T-cell (primary cell): ENCODE measurements around the gene SHC1. TPM values are rescaled to one million over a fixed set of nuclear protein-coding genes. Genes with fewer than 3 reads are reported as not detected.

Experiments used
- ATAC-seq, 4 experiments: fragments of 200-7000 bp in 3 of 4; fragments of 150-1000 bp in 1 of 4; cut with Tn5 transposase; replicated peaks in 1 of 4; 1 replicate in 3 of 4; 2 replicates in 1 of 4; pipeline ENCODE4 v1.10.0; 2021; ENCODE audit warnings: moderate library complexity in 3 of 4, mild to moderate bottlenecking in 2 of 4, moderate number of reproducible peaks in 1 of 4
- CTCF ChIA-PET, 2 donors: fragments of 300-600 bp; sonication (Branson Sonifier 250); formaldehyde crosslinking; loops; one replicate each; lab custom pipeline; 2022; ENCODE audit warnings: antibody characterized with exemption in 2 of 2; lab: Charles Lee
- POLR2A ChIA-PET, 2 donors: fragments of 300-600 bp; sonication (Branson Sonifier 250); formaldehyde crosslinking; loops; one replicate each; lab custom pipeline; 2022; ENCODE audit warnings: antibody characterized with exemption in 2 of 2; lab: Charles Lee
- DNase-seq, 35 experiments: peaks; one replicate each; pipeline versions ENCODE4 v3.0.0 to v3.0.0-alpha.2; 2013 to 2023
- H3K27ac ChIP-seq: one replicate; pipeline ENCODE4 v1.5.1; 2013; ENCODE audit warnings: low read length
- H3K27me3 ChIP-seq, 2 experiments: replicated peaks in 1 of 2; 1 replicate in 1 of 2; 2 replicates in 1 of 2; pipeline versions ENCODE4 v1.6.1 to v1.7.0; 2013; ENCODE audit warnings: low read length in 1 of 2, mixed read lengths in 1 of 2; ENCODE audit not compliant: control insufficient read depth in 2 of 2, insufficient read depth in 2 of 2; ENCODE audit errors: extremely low read depth in 1 of 2
- H3K36me3 ChIP-seq, 2 donors: 1 replicate in 1 of 2; 2 replicates in 1 of 2; pipeline versions ENCODE4 v1.6.1 to v1.7.0; 2013; ENCODE audit warnings: low read length in 1 of 2; ENCODE audit not compliant: control insufficient read depth in 2 of 2, insufficient read depth in 1 of 2; ENCODE audit errors: extremely low read depth in 1 of 2
- H3K4me1 ChIP-seq, 2 experiments: 1 replicate in 1 of 2; 2 replicates in 1 of 2; pipeline versions ENCODE4 v1.6.1 to v1.7.0; 2013; ENCODE audit warnings: low read length in 2 of 2, mixed read lengths in 1 of 2; ENCODE audit not compliant: insufficient read depth in 2 of 2, control insufficient read depth in 1 of 2; ENCODE audit errors: extremely low read depth in 1 of 2
- H3K4me3 ChIP-seq, 2 donors: 1 replicate in 1 of 2; 2 replicates in 1 of 2; pipeline versions ENCODE4 v1.5.1 to v1.7.0; 2013; ENCODE audit warnings: mild to moderate bottlenecking in 2 of 2, low read length in 1 of 2, moderate library complexity in 1 of 2; ENCODE audit not compliant: control insufficient read depth in 1 of 2; ENCODE audit errors: extremely low read depth in 1 of 2
- H3K9me3 ChIP-seq: 2 replicates; pipeline ENCODE4 v1.7.0; 2013
- H3K27ac Mint-ChIP-seq, 2 donors: one replicate each; pipeline ENCODE4 v1.8.0; 2020 to 2021; ENCODE audit warnings: mild to moderate bottlenecking in 2 of 2, mixed read lengths in 2 of 2
- H3K27me3 Mint-ChIP-seq, 2 donors: one replicate each; pipeline ENCODE4 v1.8.0; 2021 to 2022; ENCODE audit warnings: mixed read lengths in 2 of 2
- H3K36me3 Mint-ChIP-seq: one replicate; pipeline ENCODE4 v1.8.0; 2021; ENCODE audit warnings: mixed read lengths
- H3K4me1 Mint-ChIP-seq, 3 donors: one replicate each; pipeline ENCODE4 v1.8.0; 2020 to 2022; ENCODE audit warnings: mixed read lengths in 3 of 3, mild to moderate bottlenecking in 1 of 3
- H3K4me3 Mint-ChIP-seq, 3 donors: one replicate each; pipeline ENCODE4 v1.8.0; 2020 to 2022; ENCODE audit warnings: mild to moderate bottlenecking in 3 of 3, mixed read lengths in 3 of 3, moderate library complexity in 3 of 3
- H3K9me3 Mint-ChIP-seq, 3 donors: one replicate each; pipeline ENCODE4 v1.8.0; 2020 to 2022; ENCODE audit warnings: mixed read lengths in 3 of 3
- WGBS: methylation state at CpG from one replicate; pipeline ENCODE4 v1.1.5; 2013; ENCODE audit warnings: missing lambda C conversion rate; ENCODE audit not compliant: insufficient coverage; 5-methylcytosine and 5-hydroxymethylcytosine counted together
- total RNA-seq, 35 experiments: library from RNA in 6 of 35; stranded (reverse) in 6 of 35; fragments of 120-200 nt in 1 of 35; gene quantifications; one replicate each; pipeline versions ENCODE4 v1.2.1 to v1.2.4 and lab custom pipeline; 2013 to 2026

The SHC1 gene
- total RNA-seq (10 to 100 TPM; 61.3 to 88.2 (median 76.8) TPM), total RNA-seq (lab: John Stamatoyannopoulos, UW) (29.1 to 67.4 (median 60.1) reads per million in 29 experiments)
- 48.3 TPM for total RNA-seq (2013)

GRCh38 chr1:154970631-154971340 is at the start of gene SHC1:
Gene SHC1 (minus strand): TSS chr1:154970747. CDS start chr1:154970526, 221 bp downstream.
- no peaks in the 10 kb centered on the region for H3K9me3 ChIP-seq
- Mint-ChIP-seq H3K4me3 (peak within 1 kb of the TSS in 2 of 3 donors; percentile 18 to 23), H3K27ac (peak within 1 kb of the TSS; percentile 77), H3K36me3 (peaks cover 17% of the 10 kb centered on the region), H3K9me3 (no peaks in the 10 kb centered on the region), H3K27me3 (no peaks in the 10 kb centered on the region), H3K4me1 (peaks cover 21 to 39% (median 24%) of the 10 kb centered on the region in 3 donors)
- 100% methylated on average over 2 of the region's 15 CpGs for WGBS
- ATAC-seq (no peak), DNase-seq (peak in 2 of 35 experiments; percentile 25 to 43)
- peak within 1 kb of the TSS; percentile 22 for H3K27ac ChIP-seq
- H3K36me3 ChIP-seq: peaks cover 6 to 59% of the 10 kb centered on the region in 2 donors
- ChIA-PET POLR2A (interaction anchor here (0.5 to 1.4 kb wide), 6 partner anchors 10 to 31 kb away, joined by 3 to 9 read pairs (median 4); partner anchors contain the start of genes PBXIP1 (in 2 of the 2) and PYGO2 (in 1 of the 2)), CTCF (interaction anchor here in 1 of 2 donors (0.6 to 1.4 kb wide), 2 partner anchors 24 to 635 kb away, joined by 4 to 6 read pairs; no protein-coding TSS in a partner anchor)
- no peaks in the 10 kb centered on the region for H3K27me3 ChIP-seq
- no peak within 1 kb of the TSS for H3K4me3 ChIP-seq
- H3K4me1 ChIP-seq: peaks cover 5 to 55% of the 10 kb centered on the region in 2 experiments

GRCh38 chr1:155019377-155020245 is 49.1 kb upstream of the SHC1 start:
- Mint-ChIP-seq H3K9me3 (no peaks in the 10 kb centered on the region), H3K4me3 (peak overlapping the region in 1 of 3 donors; percentile 3), H3K36me3 (peaks cover 3% of the 10 kb centered on the region), H3K27ac (peak overlapping the region; percentile 56 to 79), H3K4me1 (peaks cover 42 to 57% (median 56%) of the 10 kb centered on the region in 3 donors), H3K27me3 (no peaks in the 10 kb centered on the region)
- WGBS: 64% methylated on average over 11 of the region's 11 CpGs
- no peak for DNase-seq
- ChIA-PET POLR2A (interaction anchor here (0.5 to 0.6 kb wide), 2 partner anchors 66 to 556 kb away, joined by 5 read pairs; no protein-coding TSS in a partner anchor), CTCF (interaction anchor here (0.7 to 1.4 kb wide), 4 partner anchors 12 to 83 kb away, joined by 3 to 10 read pairs (median 4); partner anchors contain the start of gene PMVK (in 1 of the 2))
- no peak for ATAC-seq
- no peaks in the 10 kb centered on the region for H3K27me3 ChIP-seq
- peaks cover 26 to 42% of the 10 kb centered on the region in 2 experiments for H3K4me1 ChIP-seq
- no peak overlapping the region for H3K4me3 ChIP-seq
- H3K9me3 ChIP-seq: no peaks in the 10 kb centered on the region
- H3K27ac ChIP-seq: peak overlapping the region; percentile 6
- H3K36me3 ChIP-seq: peaks cover 4 to 20% of the 10 kb centered on the region in 2 donors

- no peak overlapping the region for H3K27ac ChIP-seq
- Mint-ChIP-seq H3K27me3 (no peaks in the 10 kb centered on the region), H3K27ac (peak overlapping the region; percentile 56 to 79), H3K4me3 (no peak overlapping the region), H3K4me1 (peaks cover 51 to 64% (median 64%) of the 10 kb centered on the region in 3 donors), H3K36me3 (peaks cover 3% of the 10 kb centered on the region), H3K9me3 (no peaks in the 10 kb centered on the region)
- DNase-seq: no peak
- 87% methylated on average over 3 of the region's 8 CpGs for WGBS
- no peak for ATAC-seq
- H3K4me1 ChIP-seq: peaks cover 33 to 50% of the 10 kb centered on the region in 2 experiments
- peaks cover 4 to 25% of the 10 kb centered on the region in 2 donors for H3K36me3 ChIP-seq
- no peaks in the 10 kb centered on the region for H3K9me3 ChIP-seq
- POLR2A ChIA-PET: interaction anchor here (0.5 to 0.6 kb wide), 3 partner anchors 33 to 555 kb away, joined by 5 to 7 read pairs (median 5); no protein-coding TSS in a partner anchor
- CTCF ChIA-PET: interaction anchor here (0.6 to 3.5 kb wide), 7 partner anchors 11 to 314 kb away, joined by 3 to 23 read pairs (median 10); partner anchors contain the start of genes FLAD1 (in 1 of the 2), PMVK (in 1 of the 2) and PYGO2 (in 1 of the 2)
- no peak overlapping the region for H3K4me3 ChIP-seq
- no peaks in the 10 kb centered on the region for H3K27me3 ChIP-seq
Measured at GRCh38 chr1:155018617-155019348, 48.2 kb upstream of the SHC1 start.

- Mint-ChIP-seq H3K9me3 (no peaks in the 10 kb centered on the region), H3K36me3 (peaks cover 3% of the 10 kb centered on the region), H3K27ac (peak overlapping the region; percentile 81 to 82), H3K4me1 (peaks cover 58 to 70% (median 67%) of the 10 kb centered on the region in 3 donors), H3K4me3 (peak overlapping the region in 2 of 3 donors; percentile 55 to 89), H3K27me3 (no peaks in the 10 kb centered on the region)
- Histone ChIP-seq H3K27me3 (no peaks in the 10 kb centered on the region), H3K27ac (peak overlapping the region; percentile 50), H3K36me3 (peaks cover 4 to 25% of the 10 kb centered on the region in 2 donors), H3K9me3 (no peaks in the 10 kb centered on the region), H3K4me3 (peak overlapping the region in 1 of 2 donors; percentile 15), H3K4me1 (peaks cover 39 to 56% of the 10 kb centered on the region in 2 experiments)
- DNase-seq: no peak
- POLR2A ChIA-PET: interaction anchor here in 1 of 2 donors (0.6 kb wide), 1 partner anchor 118 kb away, joined by 7 read pairs; no protein-coding TSS in a partner anchor
- ATAC-seq: peak in 2 of 4 experiments; percentile 2 to 3
- WGBS: no CpG with 5 or more reads among the region's 6 CpGs
- CTCF ChIA-PET: interaction anchor here (0.6 to 3.5 kb wide), 18 partner anchors 11 to 458 kb away, joined by 3 to 23 read pairs (median 4); partner anchors contain the start of genes PMVK (in 2 of the 2), CKS1B (in 1 of the 2), FLAD1 (in 1 of the 2) and LENEP (in 1 of the 2)
Measured at GRCh38 chr1:155017946-155018316, 47.4 kb upstream of the SHC1 start.
